Naive thymus-derived CD8-positive, alpha-beta T cell (primary cell): ENCODE measurements around the gene PTGES. TPM values are rescaled to one million over a fixed set of nuclear protein-coding genes. Genes with fewer than 3 reads are reported as not detected.
A peak's percentile ranks its signal among the peaks of the same experiment; 100 is the strongest.
"Not testable (repeated sequence)": the region's sequence is repeated elsewhere in the genome, so short reads cannot be mapped to it uniquely, and the experiment has no call there.

Experiments used
- ATAC-seq, 2 donors: fragments of 150-1000 bp; cut with Tn5 transposase in 1 of 2; sonication (Bioruptor Pico), chemical (Tn5 transposase) in 1 of 2; 1 replicate in 1 of 2; 2 replicates in 1 of 2; pipeline ENCODE4 v1.10.0; 2021; ENCODE audit warnings: mild to moderate bottlenecking in 2 of 2, moderate library complexity in 2 of 2
- POLR2A ChIA-PET: fragments of 350-600 bp; sonication (Branson Sonifier 250); formaldehyde crosslinking; loops from one replicate; lab custom pipeline; 2021; ENCODE audit warnings: antibody characterized with exemption; lab: Charles Lee
- DNase-seq, 10 donors: peaks; one replicate each; pipeline versions ENCODE4 v3.0.0 to v3.0.0-alpha.2; 2020 to 2022
- H3K27ac Mint-ChIP-seq, 10 donors: one replicate each; pipeline ENCODE4 v1.8.0; 2020 to 2022; ENCODE audit warnings: mild to moderate bottlenecking in 10 of 10, mixed read lengths in 10 of 10, moderate library complexity in 4 of 10, inconsistent platforms in 1 of 10
- H3K27me3 Mint-ChIP-seq, 5 donors: one replicate each; pipeline ENCODE4 v1.8.0; 2021 to 2022; ENCODE audit warnings: mixed read lengths in 5 of 5
- H3K36me3 Mint-ChIP-seq, 3 donors: one replicate each; pipeline ENCODE4 v1.8.0; 2020 to 2022; ENCODE audit warnings: mixed read lengths in 3 of 3, mild to moderate bottlenecking in 2 of 3, inconsistent platforms in 1 of 3
- H3K4me1 Mint-ChIP-seq, 4 donors: one replicate each; pipeline ENCODE4 v1.8.0; 2021 to 2022; ENCODE audit warnings: mixed read lengths in 4 of 4
- H3K4me3 Mint-ChIP-seq, 10 donors: one replicate each; pipeline ENCODE4 v1.8.0; 2020 to 2022; ENCODE audit warnings: mild to moderate bottlenecking in 10 of 10, mixed read lengths in 10 of 10, moderate library complexity in 6 of 10, inconsistent platforms in 1 of 10
- H3K9me3 Mint-ChIP-seq, 9 donors: one replicate each; pipeline ENCODE4 v1.8.0; 2020 to 2022; ENCODE audit warnings: mixed read lengths in 9 of 9, mild to moderate bottlenecking in 3 of 9, inconsistent platforms in 1 of 9, moderate library complexity in 1 of 9
- polyA plus RNA-seq, 3 donors: library from polyadenylated mRNA; unstranded; fragments of 300-500 nt; fragmentation: Illumina TruSeq; gene quantifications; one replicate each; pipeline ENCODE4 v1.2.3, GENCODE V29; 2021
- total RNA-seq, 8 experiments: library from RNA in 2 of 8; stranded (reverse) in 2 of 8; gene quantifications; one replicate each; pipeline ENCODE4 v1.2.3 and lab custom pipeline; 2021 to 2026

The PTGES gene
- total and polyA plus RNA-seq, 5 experiments from 2014 or later = 0.16 TPM; not detected in 4

GRCh38 chr9:129779560-129780190 lies 26.8 kb upstream of the PTGES start:
- peak overlapping the region in 1 of 10 donors; percentile 80 for H3K27ac Mint-ChIP-seq
- H3K4me1 Mint-ChIP-seq = peaks cover 9 to 23% (median 18%) of the 10 kb centered on the region in 4 donors
- H3K36me3 Mint-ChIP-seq = no peaks in the 10 kb centered on the region
- DNase-seq = no peak
- H3K27me3 Mint-ChIP-seq = peaks cover 0 to 26% (median 11%) of the 10 kb centered on the region in 5 donors
- POLR2A ChIA-PET = no interaction called here
- H3K9me3 Mint-ChIP-seq = no peaks in the 10 kb centered on the region
- no peak for ATAC-seq
- H3K4me3 Mint-ChIP-seq = no peak overlapping the region

DNA sequence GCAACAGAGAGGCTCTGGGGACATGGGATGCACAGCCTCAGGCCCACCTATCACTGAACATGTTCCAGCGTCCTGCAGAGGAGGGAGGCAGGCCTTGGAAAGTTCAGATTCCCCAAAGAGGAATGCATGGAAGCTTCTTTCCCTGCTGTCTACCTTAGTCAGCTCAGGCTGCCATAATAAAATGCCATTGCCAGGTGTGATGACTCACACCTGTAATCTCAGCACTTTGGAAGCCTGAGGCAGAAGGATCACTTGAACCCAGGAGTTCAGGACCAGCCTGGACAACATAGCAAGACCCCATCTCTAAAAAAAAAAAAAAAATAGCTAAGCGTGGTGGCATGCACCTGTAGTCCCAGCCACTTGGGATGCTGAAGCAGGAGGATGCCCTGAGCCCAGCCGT lies 25.6 kb upstream of the PTGES start:
- POLR2A ChIA-PET = interaction anchor here (0.6 kb wide), 1 partner anchor 14 kb away, joined by 3 read pairs; no protein-coding TSS in a partner anchor
- Mint-ChIP-seq H3K27ac (no peak overlapping the region), H3K9me3 (no peaks in the 10 kb centered on the region), H3K36me3 (no peaks in the 10 kb centered on the region), H3K4me1 (peaks cover 6 to 27% (median 13%) of the 10 kb centered on the region in 4 donors), H3K4me3 (no peak overlapping the region), H3K27me3 (peaks cover 0 to 26% (median 11%) of the 10 kb centered on the region in 5 donors)
- ATAC-seq = no peak
- DNase-seq = no peak

DNA sequence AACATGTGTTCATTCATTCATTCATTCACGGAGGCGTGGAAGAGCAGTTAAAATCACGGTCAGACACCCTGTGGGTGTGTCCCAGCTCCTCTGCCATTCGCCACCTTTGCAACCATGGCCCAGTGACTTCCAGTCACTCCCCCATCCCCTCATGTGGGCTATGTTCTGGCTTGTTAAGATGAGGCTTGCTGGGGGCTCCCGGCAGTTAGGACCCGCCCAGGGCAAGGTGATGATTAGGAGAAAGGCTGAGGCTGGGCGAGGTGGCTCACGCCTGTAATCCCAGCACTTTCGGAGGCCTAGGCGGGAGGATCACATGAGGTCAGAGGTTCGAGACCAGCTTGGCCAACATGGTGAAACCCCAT lies 24.9 kb upstream of the PTGES start:
- ATAC-seq (peak in 1 of 2 donors; percentile 37), DNase-seq (peak in 2 of 10 donors; percentile 18)

DNA sequence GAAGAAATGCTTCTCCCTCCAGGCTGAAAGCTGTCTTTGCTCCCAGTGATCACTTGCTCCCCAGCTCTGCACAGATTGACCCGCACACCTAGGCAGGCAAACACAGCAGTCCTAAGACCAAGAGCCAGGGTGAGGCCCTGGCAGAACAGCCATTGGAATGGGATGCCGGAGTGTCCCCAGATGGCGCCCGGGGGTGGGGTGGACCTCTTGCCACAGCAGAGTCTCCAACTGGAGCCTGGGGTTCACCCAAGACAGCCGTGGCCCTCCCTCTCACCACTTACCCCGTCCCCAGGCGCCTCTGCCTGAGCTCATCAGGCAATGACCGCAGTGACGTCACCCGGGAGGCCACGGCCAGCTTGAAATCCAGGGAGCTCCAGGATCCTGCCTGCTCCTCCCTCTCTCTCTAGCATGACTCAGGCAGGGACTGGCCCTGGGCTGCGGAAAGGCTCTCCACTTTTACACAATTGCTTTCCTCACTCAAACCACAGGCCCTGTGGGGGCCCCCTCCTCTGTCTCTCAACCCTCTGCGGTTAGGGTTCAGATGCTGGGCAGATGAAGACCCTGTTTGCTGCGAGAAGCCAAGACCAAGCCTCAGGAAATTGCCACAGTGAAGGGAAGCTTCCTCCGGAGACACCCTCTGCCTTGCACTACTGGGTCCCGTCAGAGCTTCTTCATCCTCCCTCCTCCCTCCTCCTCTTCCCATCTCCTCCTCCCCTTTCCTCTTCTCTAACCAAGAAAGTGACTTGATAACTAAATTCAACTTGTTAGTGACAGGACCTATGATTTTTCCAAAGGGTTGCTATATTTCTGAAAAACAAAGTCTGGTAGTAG lies 24.3 kb upstream of the PTGES start:
- H3K4me1 Mint-ChIP-seq = peaks cover 6 to 30% (median 13%) of the 10 kb centered on the region in 4 donors
- peak overlapping the region in 4 of 10 donors; percentile 46 to 67 (median 54) for H3K4me3 Mint-ChIP-seq
- H3K36me3 Mint-ChIP-seq = no peaks in the 10 kb centered on the region
- peak; percentile 39 to 72 for ATAC-seq
- peaks cover 0 to 26% (median 11%) of the 10 kb centered on the region in 5 donors for H3K27me3 Mint-ChIP-seq
- H3K9me3 Mint-ChIP-seq = no peaks in the 10 kb centered on the region
- peak overlapping the region in 3 of 10 donors; percentile 48 to 53 (median 51) for H3K27ac Mint-ChIP-seq
- POLR2A ChIA-PET = interaction anchor here (0.6 kb wide), 1 partner anchor 493 kb away, joined by 3 read pairs; no protein-coding TSS in a partner anchor
- DNase-seq = peak in 6 of 10 donors; percentile 9 to 38 (median 21)

More for the DNA sequence above, 24.9 kb upstream of the PTGES start:
- Mint-ChIP-seq H3K36me3 (no peaks in the 10 kb centered on the region), H3K4me3 (peak overlapping the region in 3 of 10 donors; percentile 46 to 62 (median 47)), H3K27ac (peak overlapping the region in 3 of 10 donors; percentile 48 to 82 (median 51)), H3K9me3 (no peaks in the 10 kb centered on the region), H3K27me3 (peaks cover 0 to 26% (median 11%) of the 10 kb centered on the region in 5 donors), H3K4me1 (peaks cover 6 to 30% (median 13%) of the 10 kb centered on the region in 4 donors)
- POLR2A ChIA-PET = no interaction called here

DNA sequence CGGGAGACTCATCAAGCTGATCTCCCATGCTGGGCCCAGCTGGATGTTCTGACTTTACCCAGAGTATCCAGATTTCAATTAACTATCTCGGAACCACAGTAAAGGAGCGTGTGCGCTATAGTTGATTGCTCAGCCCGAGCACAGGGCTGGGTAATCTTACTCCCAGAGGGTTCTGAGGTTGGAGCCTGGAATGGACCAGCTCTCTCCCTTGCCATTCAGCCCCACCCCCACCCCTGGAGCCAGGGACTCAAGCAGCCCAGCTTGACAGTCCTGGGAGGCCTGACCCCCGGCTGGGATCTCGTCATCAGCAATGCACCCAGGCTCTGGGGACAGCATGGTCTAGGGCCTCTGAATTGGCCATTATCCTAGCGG lies 23.7 kb upstream of the PTGES start:
- no peaks in the 10 kb centered on the region for H3K36me3 Mint-ChIP-seq
- ATAC-seq (no peak), DNase-seq (no peak)
- no peak overlapping the region for H3K4me3 Mint-ChIP-seq
- H3K4me1 Mint-ChIP-seq = peaks cover 6 to 30% (median 13%) of the 10 kb centered on the region in 4 donors
- peaks cover 0 to 26% (median 11%) of the 10 kb centered on the region in 5 donors for H3K27me3 Mint-ChIP-seq
- H3K9me3 Mint-ChIP-seq = no peaks in the 10 kb centered on the region
- no peak overlapping the region for H3K27ac Mint-ChIP-seq
- POLR2A ChIA-PET = interaction anchor here (0.6 kb wide), 1 partner anchor 493 kb away, joined by 3 read pairs; no protein-coding TSS in a partner anchor

- H3K27me3 Mint-ChIP-seq = peaks cover 0 to 26% (median 11%) of the 10 kb centered on the region in 5 donors
- H3K4me1 Mint-ChIP-seq = peaks cover 6 to 30% (median 13%) of the 10 kb centered on the region in 4 donors
- DNase-seq, ATAC-seq, POLR2A ChIA-PET, H3K9me3 Mint-ChIP-seq, H3K4me3 Mint-ChIP-seq, H3K36me3 Mint-ChIP-seq, H3K27ac Mint-ChIP-seq: not testable (repeated sequence)
These were observed 23.3 kb upstream of the PTGES start for GRCh38 chr9:129776096-129776495.

GRCh38 chr9:129775448-129775798 lies 22.6 kb upstream of the PTGES start:
- peaks cover 0 to 26% (median 11%) of the 10 kb centered on the region in 5 donors for H3K27me3 Mint-ChIP-seq
- no peak for DNase-seq
- ATAC-seq = no peak
- peaks cover 6 to 30% (median 13%) of the 10 kb centered on the region in 4 donors for H3K4me1 Mint-ChIP-seq
- H3K9me3 Mint-ChIP-seq = no peaks in the 10 kb centered on the region
- H3K36me3 Mint-ChIP-seq = no peaks in the 10 kb centered on the region
- POLR2A ChIA-PET = no interaction called here
- H3K4me3 Mint-ChIP-seq = no peak overlapping the region
- H3K27ac Mint-ChIP-seq = no peak overlapping the region

- H3K9me3 Mint-ChIP-seq = no peaks in the 10 kb centered on the region
- no peak overlapping the region for H3K27ac Mint-ChIP-seq
- H3K4me1 Mint-ChIP-seq = peaks cover 6 to 30% (median 13%) of the 10 kb centered on the region in 4 donors
- POLR2A ChIA-PET = no interaction called here
- DNase-seq (no peak), ATAC-seq (no peak)
- peaks cover 0 to 25% (median 11%) of the 10 kb centered on the region in 5 donors for H3K27me3 Mint-ChIP-seq
- no peaks in the 10 kb centered on the region for H3K36me3 Mint-ChIP-seq
- H3K4me3 Mint-ChIP-seq = no peak overlapping the region
These were observed 22.1 kb upstream of the PTGES start for GRCh38 chr9:129774791-129775447.

GRCh38 chr9:129773262-129774048 lies 20.6 kb upstream of the PTGES start:
- peaks cover 6 to 30% (median 13%) of the 10 kb centered on the region in 4 donors for H3K4me1 Mint-ChIP-seq
- POLR2A ChIA-PET = no interaction called here
- no peaks in the 10 kb centered on the region for H3K36me3 Mint-ChIP-seq
- peak overlapping the region in 1 of 10 donors; percentile 19 for H3K4me3 Mint-ChIP-seq
- H3K9me3 Mint-ChIP-seq = no peaks in the 10 kb centered on the region
- ATAC-seq (no peak), DNase-seq (no peak)
- H3K27me3 Mint-ChIP-seq = peaks cover 0 to 14% (median 7%) of the 10 kb centered on the region in 5 donors
- H3K27ac Mint-ChIP-seq = no peak overlapping the region

DNA sequence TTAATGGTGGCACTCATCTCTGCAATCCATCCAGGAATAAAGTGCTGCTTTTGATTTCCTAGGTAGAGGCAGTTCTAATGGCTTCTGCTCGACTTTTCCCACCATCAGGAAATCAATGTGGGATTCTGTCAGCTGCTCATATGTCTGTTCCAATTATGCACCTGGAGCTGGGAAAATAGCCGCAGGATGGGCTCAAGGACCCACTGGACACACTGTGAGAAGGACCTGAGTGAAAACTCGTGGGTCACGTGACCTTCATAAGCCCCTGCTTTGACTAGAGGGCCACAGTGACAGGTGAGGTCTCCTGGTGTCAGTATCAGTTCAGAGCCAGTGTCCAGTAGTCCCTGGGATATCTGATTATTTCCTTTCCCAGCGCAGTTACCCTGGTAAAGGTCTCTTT lies 17.9 kb upstream of the PTGES start:
- DNase-seq (no peak), ATAC-seq (no peak)
- H3K27ac Mint-ChIP-seq = peak overlapping the region in 1 of 10 donors; percentile 76
- H3K36me3 Mint-ChIP-seq = no peaks in the 10 kb centered on the region
- POLR2A ChIA-PET = no interaction called here
- no peak overlapping the region for H3K4me3 Mint-ChIP-seq
- peaks cover 0 to 13% (median 0%) of the 10 kb centered on the region in 4 donors for H3K4me1 Mint-ChIP-seq
- peaks cover 0 to 5% (median 0%) of the 10 kb centered on the region in 5 donors for H3K27me3 Mint-ChIP-seq
- no peaks in the 10 kb centered on the region for H3K9me3 Mint-ChIP-seq

GRCh38 chr9:129769669-129770068 lies 16.8 kb upstream of the PTGES start:
- Mint-ChIP-seq H3K4me3 (no peak overlapping the region), H3K9me3 (no peaks in the 10 kb centered on the region), H3K27me3 (peaks cover 0 to 4% (median 0%) of the 10 kb centered on the region in 5 donors), H3K4me1 (peaks cover 0 to 11% (median 0%) of the 10 kb centered on the region in 4 donors), H3K36me3 (no peaks in the 10 kb centered on the region), H3K27ac (no peak overlapping the region)
- POLR2A ChIA-PET = no interaction called here
- no peak for ATAC-seq
- DNase-seq = no peak

DNA sequence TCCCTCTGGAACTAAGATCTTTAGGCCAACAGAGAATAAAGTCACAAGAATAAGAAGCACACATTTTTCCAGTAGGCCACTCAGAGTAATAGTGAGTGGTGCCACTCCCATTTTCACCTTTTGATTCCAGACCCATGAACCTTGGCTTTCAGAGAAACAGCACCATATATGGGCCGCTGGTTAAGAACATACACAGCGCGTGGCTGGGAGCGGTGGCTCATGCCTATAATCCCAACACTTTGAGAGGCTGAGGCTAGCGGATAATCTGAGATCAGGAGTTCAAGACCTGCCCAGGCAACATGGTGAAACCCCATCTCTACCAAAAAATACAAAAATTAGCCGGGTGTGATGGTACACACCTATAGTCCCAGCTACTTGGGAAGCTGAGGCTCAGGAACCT lies 15.6 kb upstream of the PTGES start:
- no peaks in the 10 kb centered on the region for H3K36me3 Mint-ChIP-seq
- H3K9me3 Mint-ChIP-seq = no peaks in the 10 kb centered on the region
- no peak overlapping the region for H3K4me3 Mint-ChIP-seq
- DNase-seq (no peak), ATAC-seq (no peak)
- peaks cover 0 to 2% (median 0%) of the 10 kb centered on the region in 5 donors for H3K27me3 Mint-ChIP-seq
- peaks cover 0 to 3% (median 0%) of the 10 kb centered on the region in 4 donors for H3K4me1 Mint-ChIP-seq
- POLR2A ChIA-PET = no interaction called here
- no peak overlapping the region for H3K27ac Mint-ChIP-seq
